PC-9 (cell line): ENCODE data around the gene NXPH1. TPM values are rescaled to one million over a fixed set of nuclear protein-coding genes. Genes with fewer than 3 reads are reported as not detected.

Experiments
- BruUV-seq: library from RNA; stranded (reverse); fragments of 400-500 nt; replicated peaks from 2 replicates; lab custom pipeline; 2021; lab: Mats Ljungman, UMichigan
- CTCF ChIA-PET: fragments of 300-600 bp; sonication (Branson Sonifier 250); formaldehyde crosslinking; loops from one replicate; lab custom pipeline; 2022; ENCODE audit warnings: antibody characterized with exemption; lab: Charles Lee
- POLR2A ChIA-PET: fragments of 300-600 bp; sonication (Branson Sonifier 250); formaldehyde crosslinking; loops from one replicate; lab custom pipeline; 2022; ENCODE audit warnings: antibody characterized with exemption; ENCODE audit not compliant: unreplicated experiment; lab: Charles Lee
- DNase-seq, 2 experiments: peaks; one replicate each; pipeline versions ENCODE4 v3.0.0 to v3.0.0-alpha.2; 2015 to 2022; ENCODE audit warnings: mixed read lengths in 1 of 2
- H2AFZ ChIP-seq: fragments of 200-600 bp; sonication (generic); 2 replicates; pipeline ENCODE4 v1.8.1; 2017; ENCODE audit warnings: antibody characterized with exemption
- H3F3A ChIP-seq: fragments of 200-600 bp; sonication (generic); 2 replicates; pipeline ENCODE4 v1.8.1; 2017; ENCODE audit warnings: antibody characterized with exemption, mild to moderate bottlenecking, low read depth; ENCODE audit not compliant: insufficient read depth
- H3K27ac ChIP-seq: fragments of 200-600 bp; sonication (generic); 2 replicates; pipeline ENCODE4 v1.6.1; 2016; ENCODE audit warnings: mixed run types
- H3K27me3 ChIP-seq: fragments of 200-600 bp; sonication (generic); 2 replicates; pipeline ENCODE4 v1.6.1; 2016; ENCODE audit warnings: low read depth, mixed run types; ENCODE audit not compliant: insufficient read depth
- H3K36me3 ChIP-seq: fragments of 200-600 bp; sonication (generic); 2 replicates; pipeline ENCODE4 v1.6.1; 2016; ENCODE audit warnings: low read depth, mixed run types
- H3K4me1 ChIP-seq: fragments of 200-600 bp; sonication (generic); replicated peaks from 2 replicates; pipeline ENCODE4 v1.6.1; 2016; ENCODE audit warnings: mixed run types; ENCODE audit not compliant: insufficient read depth
- H3K4me2 ChIP-seq: fragments of 200-600 bp; sonication (generic); 2 replicates; pipeline ENCODE4 v1.6.1; 2017; ENCODE audit warnings: mixed run types
- H3K4me3 ChIP-seq: fragments of 200-600 bp; sonication (generic); 2 replicates; pipeline ENCODE4 v1.6.1; 2016; ENCODE audit warnings: mixed run types
- H3K79me2 ChIP-seq: fragments of 200-600 bp; sonication (generic); 2 replicates; pipeline ENCODE4 v1.6.1; 2017; ENCODE audit warnings: low read depth, mixed run types
- H3K9me2 ChIP-seq: fragments of 200-600 bp; sonication (generic); 2 replicates; pipeline ENCODE4 v1.8.1; 2017; ENCODE audit warnings: mild to moderate bottlenecking; ENCODE audit not compliant: insufficient read depth
- H3K9me3 ChIP-seq: fragments of 200-600 bp; sonication (generic); 2 replicates; pipeline ENCODE4 v1.8.1; 2016; ENCODE audit warnings: low read depth; ENCODE audit not compliant: insufficient read depth
- H4K20me1 ChIP-seq: fragments of 200-600 bp; sonication (generic); 2 replicates; pipeline ENCODE4 v1.8.1; 2017; ENCODE audit not compliant: insufficient read depth
- CTCF ChIP-seq: fragments of 200-600 bp; sonication (generic); conservative IDR thresholded peaks from 2 replicates; pipeline ENCODE4 v1.6.1; 2017; ENCODE audit warnings: mixed run types, antibody characterized with exemption, mild to moderate bottlenecking, moderate library complexity
- EZH2 ChIP-seq: fragments of 200-600 bp; sonication (generic); IDR thresholded peaks from 2 replicates; pipeline ENCODE4 v1.8.0; 2017; ENCODE audit warnings: antibody characterized with exemption, low read depth
- intact Hi-C: fragments of 100-400 bp; cut with micrococcal nuclease; formaldehyde crosslinking; loops from one replicate; pipeline ENCODE4 v1.10.0; 2022; ENCODE audit not compliant: unreplicated experiment
- total RNA-seq: library from RNA; stranded (reverse); gene quantifications from 2 replicates; pipeline ENCODE4 v1.2.3, GENCODE V29; 2021

NXPH1 gene
- total RNA-seq, 1 experiment from 2014 or later: not detected

GRCh38 chr7:8625612-8626011 is 192.2 kb downstream of the NXPH1 start:
- no peaks in the 10 kb centered on the region for H3K36me3 ChIP-seq
- no peak overlapping the region for H3K4me3 ChIP-seq
- no TSS peak for BruUV-seq
- intact Hi-C loops: no loop called here
- no peak overlapping the region for H2AFZ ChIP-seq
- no peak for TF ChIP-seq CTCF
- no peak for TF ChIP-seq EZH2
- CTCF ChIA-PET: no interaction called here
- no peak overlapping the region for H3K27ac ChIP-seq
- H3K4me1 ChIP-seq: no peaks in the 10 kb centered on the region
- DNase-seq: no peak
- H3K79me2 ChIP-seq: no peaks in the 10 kb centered on the region
- H3K27me3 ChIP-seq: no peaks in the 10 kb centered on the region
- POLR2A ChIA-PET: no interaction called here
- no peaks in the 10 kb centered on the region for H3K9me3 ChIP-seq
- no peaks in the 10 kb centered on the region for H3K9me2 ChIP-seq
- H4K20me1 ChIP-seq: no peaks in the 10 kb centered on the region
- H3F3A ChIP-seq: no peaks in the 10 kb centered on the region
- H3K4me2 ChIP-seq: no peak overlapping the region

GRCh38 chr7:8627325-8627724 is 193.9 kb downstream of the NXPH1 start:
- no peaks in the 10 kb centered on the region for H3K4me1 ChIP-seq
- H3K9me2 ChIP-seq: no peaks in the 10 kb centered on the region
- no peaks in the 10 kb centered on the region for H3K9me3 ChIP-seq
- TF ChIP-seq EZH2 (no peak), CTCF (no peak)
- ChIA-PET POLR2A (no interaction called here), CTCF (no interaction called here)
- H3K36me3 ChIP-seq: no peaks in the 10 kb centered on the region
- H3K27me3 ChIP-seq: no peaks in the 10 kb centered on the region
- no peaks in the 10 kb centered on the region for H4K20me1 ChIP-seq
- no peak overlapping the region for H2AFZ ChIP-seq
- H3K4me2 ChIP-seq: no peak overlapping the region
- no peak overlapping the region for H3K4me3 ChIP-seq
- H3F3A ChIP-seq: no peaks in the 10 kb centered on the region
- DNase-seq: no peak
- H3K79me2 ChIP-seq: no peaks in the 10 kb centered on the region
- no TSS peak for BruUV-seq
- no peak overlapping the region for H3K27ac ChIP-seq
- intact Hi-C loops: no loop called here

- Histone ChIP-seq H3K27ac (no peak overlapping the region), H3K9me2 (no peaks in the 10 kb centered on the region), H3K79me2 (no peaks in the 10 kb centered on the region), H3K4me3 (no peak overlapping the region), H3K9me3 (no peaks in the 10 kb centered on the region), H3K4me1 (no peaks in the 10 kb centered on the region), H3F3A (no peaks in the 10 kb centered on the region), H4K20me1 (no peaks in the 10 kb centered on the region), H3K27me3 (no peaks in the 10 kb centered on the region), H3K4me2 (no peak overlapping the region), H2AFZ (no peak overlapping the region), H3K36me3 (no peaks in the 10 kb centered on the region)
- TF ChIP-seq CTCF (no peak), EZH2 (no peak)
- CTCF ChIA-PET: no interaction called here
- POLR2A ChIA-PET: no interaction called here
- DNase-seq: no peak
- intact Hi-C loops: no loop called here
- no TSS peak for BruUV-seq
Observed at GRCh38 chr7:8628656-8629055, 195.2 kb downstream of the NXPH1 start.
